GM12878 (cell line): ENCODE measurements around the gene DNAH11. TPM values are rescaled to one million over a fixed set of nuclear protein-coding genes. Genes with fewer than 3 reads are reported as not detected.
A peak's percentile ranks its signal among the peaks of the same experiment; 100 is the strongest.

Source experiments
- ATAC-seq: fragments of 200-7000 bp; cut with Tn5 transposase; 3 replicates; pipeline ENCODE4 v1.9.1; 2020; ENCODE audit warnings: mild to moderate bottlenecking, moderate library complexity
- BruUV-seq: library from RNA; stranded (reverse); fragments of 400-500 nt; replicated peaks from 2 replicates; lab custom pipeline; 2021; lab: Mats Ljungman, UMichigan
- CTCF ChIA-PET: fragments of 300-600 bp; sonication (Branson Sonifier 250); formaldehyde crosslinking; extraction: SDS; loops from one replicate; lab custom pipeline; 2021; ENCODE audit warnings: inconsistent platforms; lab: Yijun Ruan, JAX
- POLR2A ChIA-PET: fragments of 350-600 bp; formaldehyde crosslinking; extraction: SDS; loops from one replicate; lab custom pipeline; 2021; ENCODE audit warnings: inconsistent platforms; lab: Charles Lee
- RAD21 ChIA-PET: fragments of 300-600 bp; sonication (Branson Sonifier 250); formaldehyde crosslinking; loops from one replicate; lab custom pipeline; 2023; ENCODE audit warnings: antibody characterized with exemption; ENCODE audit not compliant: unreplicated experiment; lab: Charles Lee
- SMC1A ChIA-PET: fragments of 300-600 bp; sonication (Branson Sonifier 250); formaldehyde crosslinking; loops from one replicate; lab custom pipeline; 2023; ENCODE audit not compliant: unreplicated experiment, uncharacterized antibody; lab: Charles Lee
- DNase-seq: peaks from one replicate; pipeline ENCODE4 v3.0.0-alpha.2; 2011; ENCODE audit warnings: low read depth, low spot score
- FAIRE-seq: peaks from 3 replicates; lab custom pipeline; 2011; peaks lifted over from hg19 to GRCh38; lab: Jason Lieb, UNC
- H2AFZ ChIP-seq: 2 replicates; pipeline ENCODE4 v1.6.0; 2011; ENCODE audit warnings: low read depth, low read length, control low read depth; ENCODE audit not compliant: control insufficient read depth
- H3K27ac ChIP-seq: 2 replicates; pipeline ENCODE4 v1.5.1; 2011; ENCODE audit warnings: control low read depth; ENCODE audit not compliant: control insufficient read depth, insufficient read depth
- H3K27me3 ChIP-seq, 2 experiments: replicated peaks in 1 of 2; 2 replicates each; pipeline versions ENCODE4 v1.6.0 to v1.6.1; 2011; ENCODE audit warnings: low read length in 1 of 2; ENCODE audit not compliant: control insufficient read depth in 2 of 2, insufficient read depth in 2 of 2
- H3K36me3 ChIP-seq, 2 experiments: 2 replicates each; pipeline ENCODE4 v1.5.1; 2011; ENCODE audit warnings: low read length in 1 of 2; ENCODE audit not compliant: control insufficient read depth in 2 of 2, insufficient read depth in 2 of 2
- H3K4me1 ChIP-seq: 2 replicates; pipeline ENCODE4 v1.6.1; 2011; ENCODE audit warnings: mild to moderate bottlenecking, low read length, moderate library complexity, mixed read lengths; ENCODE audit not compliant: control insufficient read depth, insufficient read depth
- H3K4me2 ChIP-seq: 2 replicates; pipeline ENCODE4 v1.6.0; 2011; ENCODE audit warnings: control low read depth; ENCODE audit not compliant: control insufficient read depth, insufficient read depth
- H3K4me3 ChIP-seq: fragments of 200-600 bp; sonication (generic); 2 replicates; pipeline ENCODE4 v1.5.1; 2016
- H3K79me2 ChIP-seq: 2 replicates; pipeline ENCODE4 v1.6.0; 2011; ENCODE audit warnings: low read length; ENCODE audit not compliant: control insufficient read depth, insufficient read depth
- H3K9ac ChIP-seq: 2 replicates; pipeline ENCODE4 v1.8.0; 2011; ENCODE audit warnings: low read length, control low read depth, mixed read lengths; ENCODE audit not compliant: control insufficient read depth, insufficient read depth
- H3K9me3 ChIP-seq: replicated peaks from 3 replicates; pipeline ENCODE4 v1.5.1; 2011; ENCODE audit warnings: mild to moderate bottlenecking, low read length; ENCODE audit not compliant: control insufficient read depth, insufficient read depth
- H4K20me1 ChIP-seq: 2 replicates; pipeline ENCODE4 v1.6.0; 2011; ENCODE audit not compliant: control insufficient read depth, insufficient read depth
- BCL11A ChIP-seq: IDR thresholded peaks from 2 replicates; pipeline ENCODE4 v1.6.1; 2011; ENCODE audit warnings: low read depth, low read length
- BRCA1 ChIP-seq: IDR thresholded peaks from 2 replicates; pipeline ENCODE4 v1.6.1; 2011; ENCODE audit warnings: low read depth, low read length, improper control_type of control experiment
- EED ChIP-seq: sonication (generic); IDR thresholded peaks from 2 replicates; pipeline ENCODE4 v1.6.1; 2016; ENCODE audit warnings: antibody characterized with exemption, low read depth
- ETV6 ChIP-seq, 2 experiments: fragments of 450-650 bp in 1 of 2; IDR thresholded peaks in 1 of 2; conservative IDR thresholded peaks in 1 of 2; 2 replicates each; pipeline ENCODE4 v1.6.1; 2014; ENCODE audit warnings: antibody characterized with exemption in 1 of 2, borderline replicate concordance in 1 of 2, low read depth in 1 of 2, mild to moderate bottlenecking in 1 of 2, moderate library complexity in 1 of 2
- GATAD2B ChIP-seq: fragments of 450-650 bp; conservative IDR thresholded peaks from 2 replicates; pipeline ENCODE4 v1.6.1; 2017; ENCODE audit warnings: low read depth, mild to moderate bottlenecking, moderate library complexity
- HDAC2 ChIP-seq: fragments of 200-600 bp; sonication (generic); IDR thresholded peaks from 2 replicates; pipeline ENCODE4 v1.6.1; 2017
- HDGF ChIP-seq: fragments of 450-650 bp; IDR thresholded peaks from 2 replicates; pipeline ENCODE4 v1.6.1; 2016; ENCODE audit warnings: antibody characterized with exemption
- IKZF1 ChIP-seq: fragments of 450-650 bp; conservative IDR thresholded peaks from 2 replicates; pipeline ENCODE4 v1.6.1; 2017; ENCODE audit warnings: antibody characterized with exemption, mild to moderate bottlenecking
- MEF2A ChIP-seq: IDR thresholded peaks from 2 replicates; pipeline ENCODE4 v1.6.1; 2011; ENCODE audit warnings: low read depth, mild to moderate bottlenecking, low read length, moderate library complexity; ENCODE audit not compliant: insufficient read depth
- NBN ChIP-seq: fragments of 450-650 bp; IDR thresholded peaks from 2 replicates; pipeline ENCODE4 v1.6.1; 2016
- NR2F1 ChIP-seq: fragments of 450-650 bp; conservative IDR thresholded peaks from 2 replicates; pipeline ENCODE4 v1.6.1; 2017; ENCODE audit warnings: mild to moderate bottlenecking
- PAX5 ChIP-seq: IDR thresholded peaks from 2 replicates; pipeline ENCODE4 v1.6.1; 2011; ENCODE audit warnings: low read depth, low read length, borderline replicate concordance
- RFX5 ChIP-seq: IDR thresholded peaks from 2 replicates; pipeline ENCODE4 v1.6.1; 2011; ENCODE audit warnings: low read depth, low read length, improper control_type of control experiment
- RUNX3 ChIP-seq: IDR thresholded peaks from 2 replicates; pipeline ENCODE4 v1.6.1; 2012; ENCODE audit warnings: low read length, inconsistent platforms
- SPI1 ChIP-seq: IDR thresholded peaks from 2 replicates; pipeline ENCODE4 v1.6.1; 2011; ENCODE audit warnings: low read depth, mild to moderate bottlenecking, low read length, moderate library complexity, borderline replicate concordance; ENCODE audit not compliant: insufficient read depth
- SREBF1 ChIP-seq: IDR thresholded peaks from 2 replicates; pipeline ENCODE4 v1.6.1; 2012; ENCODE audit warnings: mild to moderate bottlenecking, low read length
- TAF1 ChIP-seq: IDR thresholded peaks from 2 replicates; pipeline ENCODE4 v1.6.1; 2011; ENCODE audit warnings: mild to moderate bottlenecking, low read depth, low read length, borderline replicate concordance
- WGBS: methylation state at CpG from one replicate; pipeline ENCODE4 v1.1.6; 2016; ENCODE audit warnings: low lambda C conversion rate; ENCODE audit not compliant: insufficient replicate concordance, insufficient coverage; ENCODE audit errors: missing lambda C conversion rate; 5-methylcytosine and 5-hydroxymethylcytosine counted together
- in situ Hi-C: fragments of 300-500 bp; cut with MboI; formaldehyde crosslinking; loops from 9 replicates; pipeline ENCODE4 v1.14.3; 2018; ENCODE audit warnings: mixed read lengths
- intact Hi-C: fragments of 100-400 bp; cut with micrococcal nuclease; formaldehyde crosslinking; loops from one replicate; pipeline ENCODE4 v1.14.2; 2022; ENCODE audit not compliant: unreplicated experiment
- polyA plus RNA-seq, 11 experiments: library from polyadenylated mRNA; depleted of rRNA in 4 of 11; unstranded in 6 of 11; stranded (reverse) in 5 of 11; fragments of >200 nt; fragmentation: Nextera tagmentation in 4 of 11; fragmentation: Illumina TruSeq in 1 of 11; extraction: Ambion mirVana in 4 of 11; extraction: Trizol in 1 of 11; gene quantifications; 1 replicate in 1 of 11; 2 replicates in 10 of 11; pipeline versions ENCODE4 v1.2.1 to v1.2.3, GENCODE V29; 2011 to 2016; ENCODE audit warnings: inconsistent platforms in 2 of 11, missing spikeins in 2 of 11, low read depth in 1 of 11
- total RNA-seq, 4 experiments: library from RNA; depleted of rRNA in 3 of 4; stranded (reverse); fragments of >200 nt in 3 of 4; fragmentation: Illumina TruSeq in 1 of 4; extraction: Trizol in 1 of 4; gene quantifications; 2 replicates each; pipeline versions ENCODE4 v1.2.1 to v1.2.3, GENCODE V29; 2013 to 2021
- TF ChIP-seq, protein P1 (sequence below): fragments of 450-650 bp; IDR thresholded peaks from 2 replicates; pipeline ENCODE4 v1.6.1; 2017; ENCODE audit warnings: antibody characterized with exemption, mild to moderate bottlenecking, moderate library complexity
- TF ChIP-seq, protein P2 (sequence below): fragments of 450-650 bp; IDR thresholded peaks from 2 replicates; pipeline ENCODE4 v1.6.1; 2018; ENCODE audit warnings: mild to moderate bottlenecking, low read depth, moderate library complexity; ENCODE audit not compliant: partially characterized antibody

The DNAH11 gene
- total and polyA plus RNA-seq, 10 of the 15 experiments (the other 5 are each of a cell fraction or from before 2014, with no cell fraction given) = 0.03 to 0.56 (median 0.10) TPM

DNA sequence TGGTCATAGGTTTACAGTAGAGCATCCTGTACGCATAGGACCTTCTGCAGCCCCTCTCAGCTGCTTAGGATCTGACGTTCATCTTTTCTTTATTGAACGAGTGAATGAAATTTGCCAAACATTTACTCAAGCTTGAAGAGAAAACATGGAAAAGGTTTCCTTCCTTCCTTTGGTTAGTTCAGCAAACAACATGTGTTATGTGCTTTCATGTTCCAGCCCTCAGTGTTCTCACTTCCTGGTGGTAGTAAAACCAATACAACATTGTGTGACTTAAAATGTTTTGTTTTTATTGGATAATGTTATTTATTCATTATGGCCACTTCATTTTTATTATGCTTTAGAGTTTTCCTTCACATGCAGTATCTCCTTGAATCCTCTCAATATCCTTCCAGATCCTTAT, 404.2 kb downstream of the DNAH11 start:
- Histone ChIP-seq H3K4me2 (peak overlapping the region; percentile 2), H3K79me2 (peaks cover 10% of the 10 kb centered on the region), H2AFZ (no peak overlapping the region; the same call in 1 of the 2 replicates), H3K9me3 (no peaks in the 10 kb centered on the region), H3K4me3 (no peak overlapping the region), H3K4me1 (peaks cover 33% of the 10 kb centered on the region), H3K27me3 (no peaks in the 10 kb centered on the region), H3K9ac (no peak overlapping the region), H3K36me3 (no peaks in the 10 kb centered on the region), H4K20me1 (no peaks in the 10 kb centered on the region), H3K27ac (no peak overlapping the region)
- WGBS = 48% methylated on average over 3 of the region's 3 CpGs
- ATAC-seq (no peak), FAIRE-seq (peak; percentile 23), DNase-seq (no peak)
- ChIA-PET CTCF (no interaction called here), POLR2A (interaction anchor here (1.8 kb wide), 1 partner anchor 19 kb away, joined by 5 read pairs; no protein-coding TSS in a partner anchor), SMC1A (interaction anchor here (1.0 to 9.9 kb wide), 2 partner anchors 19 to 53 kb away, joined by 3 to 96 read pairs; no protein-coding TSS in a partner anchor), RAD21 (interaction anchor here (1.4 kb wide), 1 partner anchor 11 kb away, joined by 3 read pairs; no protein-coding TSS in a partner anchor)
- intact Hi-C loops (loop anchor here (2.0 to 10.0 kb wide), 3 partner anchors 54 to 592 kb away; no protein-coding TSS in a partner anchor), in situ Hi-C loops (loop anchor here (10.0 to 25.0 kb wide), 3 partner anchors 592 to 1710 kb away; partner anchors contain the start of gene HYCC1)
- TF ChIP-seq TAF1 (no peak), HDAC2 (no peak), ETV6 (conservative IDR thresholded peaks at IDR 0.05 in 1 of 2, IDR thresholded peaks at IDR 0.05 in 1 of 2; ENCODE audit: borderline replicate concordance in 1 of 2, low read depth in 1 of 2) (peak in 1 of 2 experiments; percentile 43; a peak in 1 of 4 replicates), NR2F1 (no peak), SPI1 (peak; percentile 49; the same call in 1 of the 2 replicates), MEF2A (no peak), SREBF1 (no peak), NBN (no peak), GATAD2B (no peak), IKZF1 (no peak), BCL11A (no peak), HDGF (no peak), RUNX3 (0 out of 2 replicates have a peak, but pooled peaks have one; percentile 29), BRCA1 (no peak), PAX5 (no peak), RFX5 (no peak), EED (0 out of 2 replicates have a peak, but pooled peaks have one; percentile 40)
- TF ChIP-seq, protein P1, sequence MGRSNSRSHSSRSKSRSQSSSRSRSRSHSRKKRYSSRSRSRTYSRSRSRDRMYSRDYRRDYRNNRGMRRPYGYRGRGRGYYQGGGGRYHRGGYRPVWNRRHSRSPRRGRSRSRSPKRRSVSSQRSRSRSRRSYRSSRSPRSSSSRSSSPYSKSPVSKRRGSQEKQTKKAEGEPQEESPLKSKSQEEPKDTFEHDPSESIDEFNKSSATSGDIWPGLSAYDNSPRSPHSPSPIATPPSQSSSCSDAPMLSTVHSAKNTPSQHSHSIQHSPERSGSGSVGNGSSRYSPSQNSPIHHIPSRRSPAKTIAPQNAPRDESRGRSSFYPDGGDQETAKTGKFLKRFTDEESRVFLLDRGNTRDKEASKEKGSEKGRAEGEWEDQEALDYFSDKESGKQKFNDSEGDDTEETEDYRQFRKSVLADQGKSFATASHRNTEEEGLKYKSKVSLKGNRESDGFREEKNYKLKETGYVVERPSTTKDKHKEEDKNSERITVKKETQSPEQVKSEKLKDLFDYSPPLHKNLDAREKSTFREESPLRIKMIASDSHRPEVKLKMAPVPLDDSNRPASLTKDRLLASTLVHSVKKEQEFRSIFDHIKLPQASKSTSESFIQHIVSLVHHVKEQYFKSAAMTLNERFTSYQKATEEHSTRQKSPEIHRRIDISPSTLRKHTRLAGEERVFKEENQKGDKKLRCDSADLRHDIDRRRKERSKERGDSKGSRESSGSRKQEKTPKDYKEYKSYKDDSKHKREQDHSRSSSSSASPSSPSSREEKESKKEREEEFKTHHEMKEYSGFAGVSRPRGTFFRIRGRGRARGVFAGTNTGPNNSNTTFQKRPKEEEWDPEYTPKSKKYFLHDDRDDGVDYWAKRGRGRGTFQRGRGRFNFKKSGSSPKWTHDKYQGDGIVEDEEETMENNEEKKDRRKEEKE = no peak
- TF ChIP-seq, protein P2, sequence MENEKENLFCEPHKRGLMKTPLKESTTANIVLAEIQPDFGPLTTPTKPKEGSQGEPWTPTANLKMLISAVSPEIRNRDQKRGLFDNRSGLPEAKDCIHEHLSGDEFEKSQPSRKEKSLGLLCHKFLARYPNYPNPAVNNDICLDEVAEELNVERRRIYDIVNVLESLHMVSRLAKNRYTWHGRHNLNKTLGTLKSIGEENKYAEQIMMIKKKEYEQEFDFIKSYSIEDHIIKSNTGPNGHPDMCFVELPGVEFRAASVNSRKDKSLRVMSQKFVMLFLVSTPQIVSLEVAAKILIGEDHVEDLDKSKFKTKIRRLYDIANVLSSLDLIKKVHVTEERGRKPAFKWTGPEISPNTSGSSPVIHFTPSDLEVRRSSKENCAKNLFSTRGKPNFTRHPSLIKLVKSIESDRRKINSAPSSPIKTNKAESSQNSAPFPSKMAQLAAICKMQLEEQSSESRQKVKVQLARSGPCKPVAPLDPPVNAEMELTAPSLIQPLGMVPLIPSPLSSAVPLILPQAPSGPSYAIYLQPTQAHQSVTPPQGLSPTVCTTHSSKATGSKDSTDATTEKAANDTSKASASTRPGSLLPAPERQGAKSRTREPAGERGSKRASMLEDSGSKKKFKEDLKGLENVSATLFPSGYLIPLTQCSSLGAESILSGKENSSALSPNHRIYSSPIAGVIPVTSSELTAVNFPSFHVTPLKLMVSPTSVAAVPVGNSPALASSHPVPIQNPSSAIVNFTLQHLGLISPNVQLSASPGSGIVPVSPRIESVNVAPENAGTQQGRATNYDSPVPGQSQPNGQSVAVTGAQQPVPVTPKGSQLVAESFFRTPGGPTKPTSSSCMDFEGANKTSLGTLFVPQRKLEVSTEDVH = no peak
- BruUV-seq = no TSS peak
